HepG2 (cell line): ENCODE data around the gene ASTN1. TPM values are rescaled to one million over a fixed set of nuclear protein-coding genes. Genes with fewer than 3 reads are reported as not detected.

Source experiments
- AFF4 ChIP-seq: sonication (generic); formaldehyde crosslinking; IDR thresholded peaks from 2 replicates; pipeline ENCODE4 v1.4.0; 2020; ENCODE audit warnings: missing genetic modification reagents
- CREB1 ChIP-seq, 2 experiments: fragments of 450-650 bp in 1 of 2; IDR thresholded peaks; 2 replicates each; pipeline ENCODE4 v1.6.1; 2016 to 2017; ENCODE audit warnings: control low read depth in 1 of 2, mild to moderate bottlenecking in 1 of 2, missing compliant biosample characterization in 1 of 2, missing genetic modification characterization in 1 of 2
- GABPA ChIP-seq, 2 experiments: IDR thresholded peaks; 2 replicates each; pipeline ENCODE4 v1.6.1; 2011 to 2016; ENCODE audit warnings: low read depth in 2 of 2, low read length in 1 of 2, missing biosample characterization in 1 of 2, missing genetic modification characterization in 1 of 2
- ZBTB44 ChIP-seq: sonication (generic); formaldehyde crosslinking; IDR thresholded peaks from 2 replicates; pipeline ENCODE4 v1.4.0; 2020; ENCODE audit warnings: missing genetic modification reagents
- ZNF331 ChIP-seq: sonication (generic); formaldehyde crosslinking; IDR thresholded peaks from 2 replicates; pipeline ENCODE4 v1.4.0; 2020; ENCODE audit warnings: missing genetic modification reagents
- ZNF350 ChIP-seq: sonication (generic); formaldehyde crosslinking; IDR thresholded peaks from 2 replicates; pipeline ENCODE4 v1.4.0; 2020; ENCODE audit warnings: mild to moderate bottlenecking, low read depth, missing genetic modification reagents, borderline replicate concordance
- ZNF619 ChIP-seq: sonication (generic); formaldehyde crosslinking; IDR thresholded peaks from 2 replicates; pipeline ENCODE4 v1.4.0; 2020; ENCODE audit warnings: mild to moderate bottlenecking, missing genetic modification reagents
- polyA plus RNA-seq, 8 experiments: library from polyadenylated mRNA; depleted of rRNA in 3 of 8; stranded (reverse) in 7 of 8; unstranded in 1 of 8; fragments of >200 nt; fragmentation: Illumina TruSeq in 4 of 8; extraction: Trizol in 4 of 8; gene quantifications; 2 replicates each; pipeline versions ENCODE4 v1.2.1 to v1.2.3, GENCODE V29; 2011 to 2016; ENCODE audit warnings: low read depth in 4 of 8, missing spikeins in 1 of 8, mixed read lengths in 1 of 8; ENCODE audit not compliant: insufficient read depth in 1 of 8
- total RNA-seq, 5 experiments: library from RNA; depleted of rRNA; stranded (reverse); fragments of >200 nt; fragmentation: Illumina TruSeq; extraction: Trizol; gene quantifications; 2 replicates each; pipeline ENCODE4 v1.2.3, GENCODE V29; 2016; ENCODE audit warnings: low read depth in 1 of 5

ASTN1 gene
- total and polyA plus RNA-seq, 2 of the 13 experiments (the other 11 are each of a cell fraction or from before 2014, with no cell fraction given) = not detected

- TF ChIP-seq ZBTB44 (CRISPR knock-in tag) = no peak
- no peak for TF ChIP-seq CREB1 (IDR thresholded peaks at IDR 0.05)
- TF ChIP-seq CREB1 (CRISPR knock-in tag; IDR thresholded peaks at IDR 0.05) = no peak
- TF ChIP-seq AFF4 (CRISPR knock-in tag) = no peak
- no peak for TF ChIP-seq ZNF331 (CRISPR knock-in tag)
- TF ChIP-seq GABPA (IDR thresholded peaks at IDR 0.05; ENCODE audit: low read depth, low read length) = no peak
- TF ChIP-seq GABPA (CRISPR knock-in tag; IDR thresholded peaks at IDR 0.05; ENCODE audit: low read depth) = no peak
- no peak for TF ChIP-seq ZNF619 (CRISPR knock-in tag)
- TF ChIP-seq ZNF350 = no peak
Observed at GRCh38 chr1:177146499-177146898, 18.0 kb downstream of the ASTN1 start (continued).
